GM18511 (cell line): Measurements from ENCODE around the gene CDK9.
"Not testable (repeated sequence)": the region's sequence is repeated elsewhere in the genome, so short reads cannot be mapped to it uniquely, and the experiment has no call there.

Experiments
- ATAC-seq: cut with Tn5 transposase; IDR thresholded peaks from one replicate; pipeline ENCODE4 v1.9.1; 2021; ENCODE audit warnings: mild to moderate bottlenecking, moderate library complexity; ENCODE audit not compliant: unreplicated experiment

CDK9 gene

GRCh38 chr9:127817881-127818434 is 32.1 kb downstream of the CDK9 start:
- no peak for ATAC-seq

- ATAC-seq = no peak
Measured at GRCh38 chr9:127818574-127818973, 32.7 kb downstream of the CDK9 start.

- ATAC-seq = no peak
Measured at GRCh38 chr9:127822108-127822507, 36.3 kb downstream of the CDK9 start.

- ATAC-seq = no peak
Measured at GRCh38 chr9:127825319-127826051, 39.7 kb downstream of the CDK9 start.

- ATAC-seq = no peak
Measured at GRCh38 chr9:127826253-127826913, 40.5 kb downstream of the CDK9 start.

GRCh38 chr9:127828262-127829031 is 42.6 kb downstream of the CDK9 start:
- ATAC-seq = no peak

- no peak for ATAC-seq
Measured at GRCh38 chr9:127829205-127829906, 43.5 kb downstream of the CDK9 start.

- no peak for ATAC-seq
Measured at GRCh38 chr9:127832248-127832647, 46.4 kb downstream of the CDK9 start.

GRCh38 chr9:127833555-127833954 is 47.7 kb downstream of the CDK9 start:
- ATAC-seq = no peak

- ATAC-seq = no peak
Measured at GRCh38 chr9:127835991-127836516, 50.2 kb downstream of the CDK9 start.

- not testable (repeated sequence) for ATAC-seq
Measured at GRCh38 chr9:127836561-127836960, 50.7 kb downstream of the CDK9 start.

GRCh38 chr9:127837346-127837745 is 51.5 kb downstream of the CDK9 start:
- no peak for ATAC-seq

- ATAC-seq = no peak
Measured at GRCh38 chr9:127838375-127839078, 52.7 kb downstream of the CDK9 start.
